Measurements from ENCODE around the gene RAB31. TPM values are rescaled to one million over a fixed set of nuclear protein-coding genes. Genes with fewer than 3 reads are reported as not detected.

Gene RAB31
- total and polyA plus RNA-seq, 2 of the 13 experiments (the other 11 are each of a cell fraction or from before 2014, with no cell fraction given) = 1.1 to 1.7 TPM

GRCh38 chr18:9741793-9742523 is 33.9 kb downstream of the RAB31 start (continued):
- TF ChIP-seq, protein P1, sequence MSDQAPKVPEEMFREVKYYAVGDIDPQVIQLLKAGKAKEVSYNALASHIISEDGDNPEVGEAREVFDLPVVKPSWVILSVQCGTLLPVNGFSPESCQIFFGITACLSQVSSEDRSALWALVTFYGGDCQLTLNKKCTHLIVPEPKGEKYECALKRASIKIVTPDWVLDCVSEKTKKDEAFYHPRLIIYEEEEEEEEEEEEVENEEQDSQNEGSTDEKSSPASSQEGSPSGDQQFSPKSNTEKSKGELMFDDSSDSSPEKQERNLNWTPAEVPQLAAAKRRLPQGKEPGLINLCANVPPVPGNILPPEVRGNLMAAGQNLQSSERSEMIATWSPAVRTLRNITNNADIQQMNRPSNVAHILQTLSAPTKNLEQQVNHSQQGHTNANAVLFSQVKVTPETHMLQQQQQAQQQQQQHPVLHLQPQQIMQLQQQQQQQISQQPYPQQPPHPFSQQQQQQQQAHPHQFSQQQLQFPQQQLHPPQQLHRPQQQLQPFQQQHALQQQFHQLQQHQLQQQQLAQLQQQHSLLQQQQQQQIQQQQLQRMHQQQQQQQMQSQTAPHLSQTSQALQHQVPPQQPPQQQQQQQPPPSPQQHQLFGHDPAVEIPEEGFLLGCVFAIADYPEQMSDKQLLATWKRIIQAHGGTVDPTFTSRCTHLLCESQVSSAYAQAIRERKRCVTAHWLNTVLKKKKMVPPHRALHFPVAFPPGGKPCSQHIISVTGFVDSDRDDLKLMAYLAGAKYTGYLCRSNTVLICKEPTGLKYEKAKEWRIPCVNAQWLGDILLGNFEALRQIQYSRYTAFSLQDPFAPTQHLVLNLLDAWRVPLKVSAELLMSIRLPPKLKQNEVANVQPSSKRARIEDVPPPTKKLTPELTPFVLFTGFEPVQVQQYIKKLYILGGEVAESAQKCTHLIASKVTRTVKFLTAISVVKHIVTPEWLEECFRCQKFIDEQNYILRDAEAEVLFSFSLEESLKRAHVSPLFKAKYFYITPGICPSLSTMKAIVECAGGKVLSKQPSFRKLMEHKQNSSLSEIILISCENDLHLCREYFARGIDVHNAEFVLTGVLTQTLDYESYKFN (CRISPR knock-in tag; conservative IDR thresholded peaks at IDR 0.05) = no peak
- TF ChIP-seq PHF20 (CRISPR knock-in tag; IDR thresholded peaks at IDR 0.05) = 0 out of 2 replicates have a peak, but pooled peaks have one; percentile 22
- TF ChIP-seq PRMT3 (CRISPR knock-in tag; IDR thresholded peaks at IDR 0.05; ENCODE audit: borderline replicate concordance, low read depth) = no peak
- no peak for TF ChIP-seq ZNF775 (CRISPR knock-in tag; IDR thresholded peaks at IDR 0.05; ENCODE audit: borderline replicate concordance)
- no peak for TF ChIP-seq DMTF1 (CRISPR knock-in tag; IDR thresholded peaks at IDR 0.05)
- TF ChIP-seq KMT2A (CRISPR knock-in tag; IDR thresholded peaks at IDR 0.05) = no peak
- TF ChIP-seq, protein P2, sequence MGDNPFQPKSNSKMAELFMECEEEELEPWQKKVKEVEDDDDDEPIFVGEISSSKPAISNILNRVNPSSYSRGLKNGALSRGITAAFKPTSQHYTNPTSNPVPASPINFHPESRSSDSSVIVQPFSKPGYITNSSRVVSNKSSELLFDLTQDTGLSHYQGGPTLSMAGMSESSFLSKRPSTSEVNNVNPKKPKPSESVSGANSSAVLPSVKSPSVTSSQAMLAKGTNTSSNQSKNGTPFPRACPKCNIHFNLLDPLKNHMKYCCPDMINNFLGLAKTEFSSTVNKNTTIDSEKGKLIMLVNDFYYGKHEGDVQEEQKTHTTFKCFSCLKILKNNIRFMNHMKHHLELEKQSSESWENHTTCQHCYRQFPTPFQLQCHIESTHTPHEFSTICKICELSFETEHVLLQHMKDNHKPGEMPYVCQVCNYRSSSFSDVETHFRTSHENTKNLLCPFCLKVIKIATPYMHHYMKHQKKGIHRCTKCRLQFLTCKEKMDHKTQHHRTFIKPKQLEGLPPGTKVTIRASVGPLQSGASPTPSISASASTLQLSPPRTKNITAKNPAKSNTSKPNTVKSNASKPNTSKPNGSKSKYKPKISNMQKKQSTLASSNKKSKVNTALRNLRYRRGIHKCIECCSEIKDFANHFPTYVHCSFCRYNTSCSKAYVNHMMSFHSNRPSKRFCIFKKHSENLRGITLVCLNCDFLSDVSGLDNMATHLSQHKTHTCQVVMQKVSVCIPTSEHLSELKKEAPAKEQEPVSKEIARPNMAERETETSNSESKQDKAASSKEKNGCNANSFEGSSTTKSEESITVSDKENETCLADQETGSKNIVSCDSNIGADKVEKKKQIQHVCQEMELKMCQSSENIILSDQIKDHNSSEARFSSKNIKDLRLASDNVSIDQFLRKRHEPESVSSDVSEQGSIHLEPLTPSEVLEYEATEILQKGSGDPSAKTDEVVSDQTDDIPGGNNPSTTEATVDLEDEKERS (CRISPR knock-in tag; IDR thresholded peaks at IDR 0.05) = no peak
- TF ChIP-seq YEATS4 (CRISPR knock-in tag; IDR thresholded peaks at IDR 0.05; ENCODE audit: borderline replicate concordance) = peak; percentile 20; the same call in 1 of the 2 replicates
- TF ChIP-seq REL (CRISPR knock-in tag; conservative IDR thresholded peaks at IDR 0.05) = no peak
- TF ChIP-seq, protein P3, sequence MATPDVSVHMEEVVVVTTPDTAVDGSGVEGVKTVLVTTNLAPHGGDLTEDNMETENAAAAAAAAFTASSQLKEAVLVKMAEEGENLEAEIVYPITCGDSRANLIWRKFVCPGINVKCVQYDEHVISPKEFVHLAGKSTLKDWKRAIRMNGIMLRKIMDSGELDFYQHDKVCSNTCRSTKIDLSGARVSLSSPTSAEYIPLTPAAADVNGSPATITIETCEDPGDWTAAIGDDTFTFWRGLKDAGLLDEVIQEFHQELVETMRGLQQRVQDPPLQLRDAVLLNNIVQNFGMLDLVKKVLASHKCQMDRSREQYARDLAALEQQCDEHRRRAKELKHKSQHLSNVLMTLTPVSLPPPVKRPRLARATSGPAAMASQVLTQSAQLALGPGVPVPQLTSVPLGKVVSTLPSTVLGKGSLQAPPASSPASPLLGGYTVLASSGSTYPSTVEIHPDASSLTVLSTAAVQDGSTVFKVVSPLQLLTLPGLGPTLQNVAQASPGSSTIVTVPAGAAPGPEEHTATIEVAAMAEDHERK (CRISPR knock-in tag; IDR thresholded peaks at IDR 0.05; ENCODE audit: low read depth) = no peak
- TF ChIP-seq ZNF432 (CRISPR knock-in tag; IDR thresholded peaks at IDR 0.05; ENCODE audit: borderline replicate concordance) = no peak
- TF ChIP-seq, protein P4, sequence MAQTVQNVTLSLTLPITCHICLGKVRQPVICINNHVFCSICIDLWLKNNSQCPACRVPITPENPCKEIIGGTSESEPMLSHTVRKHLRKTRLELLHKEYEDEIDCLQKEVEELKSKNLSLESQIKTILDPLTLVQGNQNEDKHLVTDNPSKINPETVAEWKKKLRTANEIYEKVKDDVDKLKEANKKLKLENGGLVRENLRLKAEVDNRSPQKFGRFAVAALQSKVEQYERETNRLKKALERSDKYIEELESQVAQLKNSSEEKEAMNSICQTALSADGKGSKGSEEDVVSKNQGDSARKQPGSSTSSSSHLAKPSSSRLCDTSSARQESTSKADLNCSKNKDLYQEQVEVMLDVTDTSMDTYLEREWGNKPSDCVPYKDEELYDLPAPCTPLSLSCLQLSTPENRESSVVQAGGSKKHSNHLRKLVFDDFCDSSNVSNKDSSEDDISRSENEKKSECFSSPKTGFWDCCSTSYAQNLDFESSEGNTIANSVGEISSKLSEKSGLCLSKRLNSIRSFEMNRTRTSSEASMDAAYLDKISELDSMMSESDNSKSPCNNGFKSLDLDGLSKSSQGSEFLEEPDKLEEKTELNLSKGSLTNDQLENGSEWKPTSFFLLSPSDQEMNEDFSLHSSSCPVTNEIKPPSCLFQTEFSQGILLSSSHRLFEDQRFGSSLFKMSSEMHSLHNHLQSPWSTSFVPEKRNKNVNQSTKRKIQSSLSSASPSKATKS (CRISPR knock-in tag; IDR thresholded peaks at IDR 0.05) = no peak
- no peak for TF ChIP-seq NCOA1 (CRISPR knock-in tag; IDR thresholded peaks at IDR 0.05)
- TF ChIP-seq ONECUT2 (CRISPR knock-in tag; IDR thresholded peaks at IDR 0.05) = no peak
- no peak for TF ChIP-seq SRSF4 (IDR thresholded peaks at IDR 0.05; ENCODE audit: low read depth, low read length, poor library complexity, severe bottlenecking)
